Thoracic aorta (tissue), 2 donors: ENCODE results near the gene TAMALIN. TPM values are rescaled to one million over a fixed set of nuclear protein-coding genes. Genes with fewer than 3 reads are reported as not detected.

Experiments used
- ATAC-seq: fragments of 150-250 bp; one replicate; pipeline ENCODE4 v1.8.0; 2017; ENCODE audit warnings: low read depth; ENCODE audit not compliant: insufficient number of reproducible peaks, low FRiP score
- DNase-seq: peaks from one replicate; pipeline ENCODE4 v3.0.0-alpha.2; 2020; ENCODE audit warnings: low spot score
- H3K27ac ChIP-seq, 2 donors: fragments of 200-600 bp; sonication (generic); 1 replicate in 1 of 2; 2 replicates in 1 of 2; pipeline ENCODE4 v1.5.1; 2016; ENCODE audit warnings: mild to moderate bottlenecking in 2 of 2, moderate library complexity in 2 of 2
- H3K27me3 ChIP-seq: fragments of 200-600 bp; sonication (generic); replicated peaks from 2 replicates; pipeline ENCODE4 v1.6.0; 2016; ENCODE audit warnings: mild to moderate bottlenecking; ENCODE audit not compliant: insufficient read depth
- H3K36me3 ChIP-seq: fragments of 200-600 bp; sonication (generic); one replicate; pipeline ENCODE4 v1.5.1; 2016
- H3K4me1 ChIP-seq, 2 donors: fragments of 200-600 bp; sonication (generic); 1 replicate in 1 of 2; 2 replicates in 1 of 2; pipeline versions ENCODE4 v1.5.1 to v1.6.0; 2016; ENCODE audit warnings: low read depth in 2 of 2, mild to moderate bottlenecking in 1 of 2; ENCODE audit not compliant: control insufficient read depth in 1 of 2
- H3K4me3 ChIP-seq: fragments of 200-600 bp; sonication (generic); 2 replicates; pipeline ENCODE4 v1.5.1; 2016; ENCODE audit warnings: mild to moderate bottlenecking
- H3K9me3 ChIP-seq: fragments of 200-600 bp; sonication (generic); 2 replicates; pipeline ENCODE4 v1.5.1; 2016
- CTCF ChIP-seq: fragments of 200-600 bp; sonication (generic); IDR thresholded peaks from one replicate; pipeline ENCODE4 v1.5.1; 2019; ENCODE audit warnings: antibody characterized with exemption
- total RNA-seq, 2 donors: library from RNA; depleted of rRNA; stranded (reverse); fragments of >200 nt; gene quantifications; one replicate each; pipeline versions ENCODE4 v1.1.0 to v1.2.3, GENCODE V29; 2016

The TAMALIN gene
- total RNA-seq, 2 donors from 2014 or later = 17.0 to 21.9 TPM

- DNase-seq (no peak), ATAC-seq (no peak)
- Histone ChIP-seq H3K4me1 (no peaks in the 10 kb centered on the region), H3K27me3 (no peaks in the 10 kb centered on the region), H3K27ac (no peak overlapping the region), H3K36me3 (peaks cover 39% of the 10 kb centered on the region), H3K9me3 (no peaks in the 10 kb centered on the region), H3K4me3 (no peak overlapping the region)
- TF ChIP-seq CTCF = no peak
Observed at GRCh38 chr12:51992246-51992645, 14.5 kb upstream of the TAMALIN start.

GRCh38 chr12:51994539-51994820 lies 12.3 kb upstream of the TAMALIN start:
- no peak for TF ChIP-seq CTCF
- Histone ChIP-seq H3K27me3 (no peaks in the 10 kb centered on the region), H3K27ac (no peak overlapping the region), H3K4me3 (no peak overlapping the region), H3K4me1 (no peaks in the 10 kb centered on the region), H3K9me3 (no peaks in the 10 kb centered on the region), H3K36me3 (peaks cover 26% of the 10 kb centered on the region)
- no peak for DNase-seq
- no peak for ATAC-seq

- no peaks in the 10 kb centered on the region for H3K4me1 ChIP-seq
- H3K9me3 ChIP-seq = no peaks in the 10 kb centered on the region
- H3K27me3 ChIP-seq = no peaks in the 10 kb centered on the region
- ATAC-seq (no peak), DNase-seq (no peak)
- H3K27ac ChIP-seq = no peak overlapping the region
- no peak for TF ChIP-seq CTCF
- peaks cover 26% of the 10 kb centered on the region for H3K36me3 ChIP-seq
- no peak overlapping the region for H3K4me3 ChIP-seq
Observed at GRCh38 chr12:51994959-51995358, 11.8 kb upstream of the TAMALIN start.

DNA sequence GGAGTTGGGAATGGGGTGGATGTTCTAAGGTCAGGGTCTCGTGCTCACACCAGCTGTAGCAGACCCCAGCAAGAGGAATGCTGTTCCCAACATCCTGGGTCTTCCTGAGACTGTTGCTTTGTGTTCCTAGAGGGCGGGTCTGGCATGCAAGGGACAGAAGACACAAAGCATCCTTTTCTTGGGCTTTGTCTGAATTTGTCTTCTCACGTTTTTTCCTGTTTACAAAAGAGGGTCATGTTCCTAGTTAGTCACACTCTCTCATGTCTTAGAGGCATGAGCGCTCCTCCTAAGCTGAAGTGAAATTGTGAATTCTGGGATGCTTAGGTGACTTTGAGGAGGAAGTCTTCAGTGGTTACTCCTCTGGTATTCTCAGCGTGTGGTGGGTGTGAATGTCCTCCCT lies 9.6 kb upstream of the TAMALIN start:
- no peak overlapping the region for H3K27ac ChIP-seq
- no peaks in the 10 kb centered on the region for H3K9me3 ChIP-seq
- ATAC-seq (no peak), DNase-seq (no peak)
- H3K27me3 ChIP-seq = no peaks in the 10 kb centered on the region
- no peaks in the 10 kb centered on the region for H3K4me1 ChIP-seq
- H3K36me3 ChIP-seq = peaks cover 13% of the 10 kb centered on the region
- TF ChIP-seq CTCF = no peak
- H3K4me3 ChIP-seq = no peak overlapping the region

- DNase-seq (no peak), ATAC-seq (no peak)
- H3K27ac ChIP-seq = no peak overlapping the region
Observed at GRCh38 chr12:52003016-52003550, 3.7 kb upstream of the TAMALIN start.

More at GRCh38 chr12:52003016-52003550, 3.7 kb upstream of the TAMALIN start:
- Histone ChIP-seq H3K4me3 (no peak overlapping the region), H3K9me3 (no peaks in the 10 kb centered on the region), H3K27me3 (no peaks in the 10 kb centered on the region), H3K4me1 (peaks cover 2 to 11% of the 10 kb centered on the region in 2 donors), H3K36me3 (no peaks in the 10 kb centered on the region)
- TF ChIP-seq CTCF = no peak
